HCT116 (cell line): Measurements from ENCODE around the gene KHSRP.

Source experiments
- EGR1 ChIP-seq: IDR thresholded peaks from 2 replicates; pipeline ENCODE4 v1.6.1; 2012; ENCODE audit warnings: low read depth
- EZH2 ChIP-seq: fragments of 200-600 bp; sonication (generic); IDR thresholded peaks from 2 replicates; pipeline ENCODE4 v1.6.1; 2017; ENCODE audit warnings: antibody characterized with exemption, mixed run types
- JUND ChIP-seq: IDR thresholded peaks from 2 replicates; pipeline ENCODE4 v1.6.1; 2012
- POLR2A ChIP-seq: IDR thresholded peaks from 2 replicates; pipeline ENCODE4 v1.7.0; 2011; ENCODE audit warnings: borderline replicate concordance; ENCODE audit not compliant: insufficient read depth, insufficient read length; ENCODE audit errors: extremely low read depth
- POLR2AphosphoS5 ChIP-seq: IDR thresholded peaks from 2 replicates; pipeline ENCODE4 v1.6.1; 2011; ENCODE audit warnings: mild to moderate bottlenecking, low read depth, low read length, moderate library complexity
- RAD21 ChIP-seq: IDR thresholded peaks from 2 replicates; pipeline ENCODE4 v1.6.1; 2012; ENCODE audit warnings: low read depth, mild to moderate bottlenecking
- TF ChIP-seq, protein P1 (sequence below), 3 experiments: fragments of 200-600 bp in 1 of 3; sonication (generic) in 1 of 3; IDR thresholded peaks in 2 of 3; conservative IDR thresholded peaks in 1 of 3; 2 replicates each; pipeline ENCODE4 v1.5.1; 2012 to 2017; ENCODE audit warnings: low read depth in 2 of 3, low read length in 2 of 3, antibody characterized with exemption in 1 of 3, borderline replicate concordance in 1 of 3, control low read depth in 1 of 3, mild to moderate bottlenecking in 1 of 3, mixed read lengths in 1 of 3, mixed run types in 1 of 3, moderate library complexity in 1 of 3; ENCODE audit not compliant: insufficient read depth in 1 of 3
- TF ChIP-seq, protein P2 (sequence below): IDR thresholded peaks from 2 replicates; pipeline ENCODE4 v1.6.1; 2012
- TF ChIP-seq, protein P3 (sequence below): IDR thresholded peaks from 2 replicates; pipeline ENCODE4 v1.6.1; 2011; ENCODE audit warnings: mild to moderate bottlenecking, low read length, moderate library complexity; ENCODE audit not compliant: insufficient replicate concordance; ENCODE audit errors: extremely low read depth
- TF ChIP-seq, protein P4 (sequence below): IDR thresholded peaks from 2 replicates; pipeline ENCODE4 v1.6.1; 2012
- TF ChIP-seq, protein P5 (sequence below): IDR thresholded peaks from 2 replicates; pipeline ENCODE4 v1.6.1; 2012; ENCODE audit warnings: low read depth

DNA sequence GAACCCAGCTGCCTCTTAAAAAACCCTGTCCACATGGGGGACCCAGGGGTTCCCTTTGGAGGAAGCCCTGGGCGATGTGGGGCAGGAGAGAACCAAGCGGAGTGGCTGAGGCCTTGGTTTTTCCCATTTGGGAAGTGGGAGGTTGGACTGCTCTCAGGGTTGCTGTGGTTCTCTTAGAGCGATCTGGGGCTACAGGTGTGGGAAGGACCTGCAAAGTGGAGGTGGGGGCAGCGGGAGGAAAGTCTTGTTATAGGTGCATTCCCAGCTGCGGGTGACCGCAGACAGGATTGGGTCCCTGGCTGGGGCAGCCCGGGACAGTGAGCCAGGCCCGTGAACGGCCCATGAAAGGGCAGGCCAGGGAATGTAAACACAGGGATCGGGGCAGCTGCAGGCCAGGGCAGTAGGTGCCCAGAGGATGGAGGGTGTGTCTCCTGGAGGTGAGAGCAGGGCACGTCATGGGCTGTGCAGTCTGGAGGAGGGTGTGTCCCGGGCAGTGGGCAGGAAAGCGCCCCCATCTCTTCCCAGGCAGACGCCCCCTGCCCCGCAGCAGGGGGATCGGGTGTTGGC, 34.2 kb upstream of the KHSRP start:
- no peak for TF ChIP-seq JUND
- no peak for TF ChIP-seq EZH2
- TF ChIP-seq, protein P1, sequence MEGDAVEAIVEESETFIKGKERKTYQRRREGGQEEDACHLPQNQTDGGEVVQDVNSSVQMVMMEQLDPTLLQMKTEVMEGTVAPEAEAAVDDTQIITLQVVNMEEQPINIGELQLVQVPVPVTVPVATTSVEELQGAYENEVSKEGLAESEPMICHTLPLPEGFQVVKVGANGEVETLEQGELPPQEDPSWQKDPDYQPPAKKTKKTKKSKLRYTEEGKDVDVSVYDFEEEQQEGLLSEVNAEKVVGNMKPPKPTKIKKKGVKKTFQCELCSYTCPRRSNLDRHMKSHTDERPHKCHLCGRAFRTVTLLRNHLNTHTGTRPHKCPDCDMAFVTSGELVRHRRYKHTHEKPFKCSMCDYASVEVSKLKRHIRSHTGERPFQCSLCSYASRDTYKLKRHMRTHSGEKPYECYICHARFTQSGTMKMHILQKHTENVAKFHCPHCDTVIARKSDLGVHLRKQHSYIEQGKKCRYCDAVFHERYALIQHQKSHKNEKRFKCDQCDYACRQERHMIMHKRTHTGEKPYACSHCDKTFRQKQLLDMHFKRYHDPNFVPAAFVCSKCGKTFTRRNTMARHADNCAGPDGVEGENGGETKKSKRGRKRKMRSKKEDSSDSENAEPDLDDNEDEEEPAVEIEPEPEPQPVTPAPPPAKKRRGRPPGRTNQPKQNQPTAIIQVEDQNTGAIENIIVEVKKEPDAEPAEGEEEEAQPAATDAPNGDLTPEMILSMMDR (IDR thresholded peaks at IDR 0.05 in 2 of 3, conservative IDR thresholded peaks at IDR 0.05 in 1 of 3; ENCODE audit: borderline replicate concordance in 1 of 3, insufficient read depth in 1 of 3, low read depth in 2 of 3, low read length in 2 of 3), result no peak
- no peak for TF ChIP-seq RAD21
- TF ChIP-seq, protein P2, sequence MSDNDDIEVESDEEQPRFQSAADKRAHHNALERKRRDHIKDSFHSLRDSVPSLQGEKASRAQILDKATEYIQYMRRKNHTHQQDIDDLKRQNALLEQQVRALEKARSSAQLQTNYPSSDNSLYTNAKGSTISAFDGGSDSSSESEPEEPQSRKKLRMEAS, result no peak
- TF ChIP-seq POLR2A, result no peak
- TF ChIP-seq, protein P3, sequence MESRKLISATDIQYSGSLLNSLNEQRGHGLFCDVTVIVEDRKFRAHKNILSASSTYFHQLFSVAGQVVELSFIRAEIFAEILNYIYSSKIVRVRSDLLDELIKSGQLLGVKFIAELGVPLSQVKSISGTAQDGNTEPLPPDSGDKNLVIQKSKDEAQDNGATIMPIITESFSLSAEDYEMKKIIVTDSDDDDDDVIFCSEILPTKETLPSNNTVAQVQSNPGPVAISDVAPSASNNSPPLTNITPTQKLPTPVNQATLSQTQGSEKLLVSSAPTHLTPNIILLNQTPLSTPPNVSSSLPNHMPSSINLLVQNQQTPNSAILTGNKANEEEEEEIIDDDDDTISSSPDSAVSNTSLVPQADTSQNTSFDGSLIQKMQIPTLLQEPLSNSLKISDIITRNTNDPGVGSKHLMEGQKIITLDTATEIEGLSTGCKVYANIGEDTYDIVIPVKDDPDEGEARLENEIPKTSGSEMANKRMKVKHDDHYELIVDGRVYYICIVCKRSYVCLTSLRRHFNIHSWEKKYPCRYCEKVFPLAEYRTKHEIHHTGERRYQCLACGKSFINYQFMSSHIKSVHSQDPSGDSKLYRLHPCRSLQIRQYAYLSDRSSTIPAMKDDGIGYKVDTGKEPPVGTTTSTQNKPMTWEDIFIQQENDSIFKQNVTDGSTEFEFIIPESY, result no peak
- TF ChIP-seq POLR2AphosphoS5, result no peak
- no peak for TF ChIP-seq EGR1
- TF ChIP-seq, protein P4, sequence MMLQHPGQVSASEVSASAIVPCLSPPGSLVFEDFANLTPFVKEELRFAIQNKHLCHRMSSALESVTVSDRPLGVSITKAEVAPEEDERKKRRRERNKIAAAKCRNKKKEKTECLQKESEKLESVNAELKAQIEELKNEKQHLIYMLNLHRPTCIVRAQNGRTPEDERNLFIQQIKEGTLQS, result no peak
- TF ChIP-seq, protein P5, sequence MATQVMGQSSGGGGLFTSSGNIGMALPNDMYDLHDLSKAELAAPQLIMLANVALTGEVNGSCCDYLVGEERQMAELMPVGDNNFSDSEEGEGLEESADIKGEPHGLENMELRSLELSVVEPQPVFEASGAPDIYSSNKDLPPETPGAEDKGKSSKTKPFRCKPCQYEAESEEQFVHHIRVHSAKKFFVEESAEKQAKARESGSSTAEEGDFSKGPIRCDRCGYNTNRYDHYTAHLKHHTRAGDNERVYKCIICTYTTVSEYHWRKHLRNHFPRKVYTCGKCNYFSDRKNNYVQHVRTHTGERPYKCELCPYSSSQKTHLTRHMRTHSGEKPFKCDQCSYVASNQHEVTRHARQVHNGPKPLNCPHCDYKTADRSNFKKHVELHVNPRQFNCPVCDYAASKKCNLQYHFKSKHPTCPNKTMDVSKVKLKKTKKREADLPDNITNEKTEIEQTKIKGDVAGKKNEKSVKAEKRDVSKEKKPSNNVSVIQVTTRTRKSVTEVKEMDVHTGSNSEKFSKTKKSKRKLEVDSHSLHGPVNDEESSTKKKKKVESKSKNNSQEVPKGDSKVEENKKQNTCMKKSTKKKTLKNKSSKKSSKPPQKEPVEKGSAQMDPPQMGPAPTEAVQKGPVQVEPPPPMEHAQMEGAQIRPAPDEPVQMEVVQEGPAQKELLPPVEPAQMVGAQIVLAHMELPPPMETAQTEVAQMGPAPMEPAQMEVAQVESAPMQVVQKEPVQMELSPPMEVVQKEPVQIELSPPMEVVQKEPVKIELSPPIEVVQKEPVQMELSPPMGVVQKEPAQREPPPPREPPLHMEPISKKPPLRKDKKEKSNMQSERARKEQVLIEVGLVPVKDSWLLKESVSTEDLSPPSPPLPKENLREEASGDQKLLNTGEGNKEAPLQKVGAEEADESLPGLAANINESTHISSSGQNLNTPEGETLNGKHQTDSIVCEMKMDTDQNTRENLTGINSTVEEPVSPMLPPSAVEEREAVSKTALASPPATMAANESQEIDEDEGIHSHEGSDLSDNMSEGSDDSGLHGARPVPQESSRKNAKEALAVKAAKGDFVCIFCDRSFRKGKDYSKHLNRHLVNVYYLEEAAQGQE, result no peak
